ENCODE measurements around the gene FILIP1L. TPM values are rescaled to one million over a fixed set of nuclear protein-coding genes. Genes with fewer than 3 reads are reported as not detected.

The FILIP1L gene
- total RNA-seq, 1 experiment from 2014 or later: 0.07 TPM

GRCh38 chr3:100047455-100048141, 66.7 kb downstream of the FILIP1L start:
- Histone ChIP-seq H3K9me3 (ENCODE audit: control insufficient read depth, low read depth, low read length) (no peaks in the 10 kb centered on the region), H3K4me1 (ENCODE audit: insufficient read depth, low read length) (peaks cover 2% of the 10 kb centered on the region; the same call in 1 of the 2 replicates), H3K56ac (ENCODE audit: insufficient read length, low read depth, low read length) (no peak overlapping the region), H3K27me3 (ENCODE audit: insufficient read depth, low read length) (no peaks in the 10 kb centered on the region), H3K4ac (ENCODE audit: low read depth, low read length) (no peak overlapping the region), H3K79me2 (ENCODE audit: insufficient read depth, low read length) (no peaks in the 10 kb centered on the region), H2BK120ac (ENCODE audit: low read depth, low read length, poor library complexity, severe bottlenecking) (no peak overlapping the region), H3K18ac (ENCODE audit: insufficient read length, low read depth, low read length) (no peak overlapping the region), H3K23me2 (ENCODE audit: insufficient read length, low read depth, low read length, poor library complexity, severe bottlenecking) (no peaks in the 10 kb centered on the region), H2BK12ac (ENCODE audit: insufficient read length, low read depth, low read length) (no peak overlapping the region), H2AK5ac (ENCODE audit: insufficient read length, low read length) (no peak overlapping the region), H3T11ph (ENCODE audit: low read length) (no peak overlapping the region), H4K20me1 (ENCODE audit: control insufficient read depth, insufficient read depth, insufficient read length) (no peaks in the 10 kb centered on the region), H3K23ac (ENCODE audit: insufficient read length, low read depth, low read length) (no peak overlapping the region), H4K8ac (replicated peaks; ENCODE audit: insufficient read length, low read depth, low read length) (no peak overlapping the region), H4K5ac (ENCODE audit: insufficient read length, low read depth, low read length) (no peak overlapping the region), H3K9ac (ENCODE audit: extremely low read depth, insufficient read length, low read length) (no peak overlapping the region), H3K27ac (ENCODE audit: insufficient read length, low read depth, low read length) (no peak overlapping the region), H2BK5ac (ENCODE audit: insufficient read length, low read length) (no peak overlapping the region), H3K4me2 (ENCODE audit: insufficient read depth, insufficient read length, low read length) (no peak overlapping the region), H3K14ac (ENCODE audit: insufficient read depth, low read length) (no peak overlapping the region), H2AFZ (ENCODE audit: low read length) (no peak overlapping the region), H2BK15ac (ENCODE audit: low read depth, low read length) (no peak overlapping the region), H2BK20ac (ENCODE audit: low read depth, low read length, poor library complexity, severe bottlenecking) (no peak overlapping the region), H4K91ac (ENCODE audit: insufficient read length, low read depth, low read length) (no peak overlapping the region), H3K79me1 (ENCODE audit: insufficient read depth, low read depth, low read length, poor library complexity, severe bottlenecking) (no peaks in the 10 kb centered on the region)
- H3K27me3 Mint-ChIP-seq (ENCODE audit: low read depth): no peaks in the 10 kb centered on the region
- H3K4me3 Mint-ChIP-seq: no peak overlapping the region
- no peak for TF ChIP-seq CTCF (conservative IDR thresholded peaks at IDR 0.05)
- peak overlapping the region in 1 of 3 experiments; percentile 62; a peak in 2 of 7 replicates for H3K27ac Mint-ChIP-seq
- no peaks in the 10 kb centered on the region for H3K36me3 Mint-ChIP-seq (ENCODE audit: insufficient read depth in 1 of 3, low read depth in 3 of 3)
- H3K9me3 Mint-ChIP-seq: no peaks in the 10 kb centered on the region
- WGBS (ENCODE audit: extremely low coverage, insufficient read length, low lambda C conversion rate): no CpG with 5 or more reads among the region's 6 CpGs
- DNase-seq: no peak
- peaks cover 14 to 21% of the 10 kb centered on the region in 2 experiments for H3K4me1 Mint-ChIP-seq
